ENCODE results near the gene ENTREP3.
"Not testable (repeated sequence)": the region's sequence is repeated elsewhere in the genome, so short reads cannot be mapped to it uniquely, and the experiment has no call there.

ENTREP3 gene

GRCh38 chr1:155223047-155223446 lies 32.2 kb downstream of the ENTREP3 start:
- no peak for DNase-seq (ENCODE audit: low read depth)

- DNase-seq (ENCODE audit: low read depth) = not testable (repeated sequence)
Measured at GRCh38 chr1:155220211-155220965, 34.9 kb downstream of the ENTREP3 start.

- no peak for DNase-seq (ENCODE audit: low read depth)
Measured at GRCh38 chr1:155219592-155220031, 35.7 kb downstream of the ENTREP3 start.

- no peak for DNase-seq (ENCODE audit: low read depth)
Measured at GRCh38 chr1:155218854-155219591, 36.3 kb downstream of the ENTREP3 start.

- not testable (repeated sequence) for DNase-seq (ENCODE audit: low read depth)
Measured at GRCh38 chr1:155214702-155215101, 40.6 kb downstream of the ENTREP3 start.

- DNase-seq (ENCODE audit: low read depth) = not testable (repeated sequence)
Measured at GRCh38 chr1:155212051-155212440, 43.2 kb downstream of the ENTREP3 start.

- DNase-seq (ENCODE audit: low read depth) = not testable (repeated sequence)
Measured at GRCh38 chr1:155211381-155212050, 43.8 kb downstream of the ENTREP3 start.

GRCh38 chr1:155210314-155211104 lies 44.8 kb downstream of the ENTREP3 start:
- no peak for DNase-seq (ENCODE audit: low read depth)

- no peak for DNase-seq (ENCODE audit: low read depth)
Measured at GRCh38 chr1:155209312-155209721, 46.0 kb downstream of the ENTREP3 start.

GRCh38 chr1:155208541-155209311 lies 46.6 kb downstream of the ENTREP3 start, which contains the start of gene MTX1:
Gene MTX1 (plus strand): TSS chr1:155208695. CDS start chr1:155208805, 110 bp downstream.
- DNase-seq (ENCODE audit: low read depth) = peak; percentile 87

GRCh38 chr1:155207806-155208540 lies 47.3 kb downstream of the ENTREP3 start, which contains the start of gene THBS3:
Gene THBS3 (minus strand): TSS chr1:155207897. CDS start chr1:155207876, 21 bp downstream.
- peak; percentile 37 for DNase-seq (ENCODE audit: low read depth)

- DNase-seq (ENCODE audit: low read depth) = peak; percentile 69
Measured at GRCh38 chr1:155206891-155207805, 48.1 kb downstream of the ENTREP3 start.

- no peak for DNase-seq (ENCODE audit: low read depth)
Measured at GRCh38 chr1:155205969-155206593, 49.2 kb downstream of the ENTREP3 start.

- no peak for DNase-seq (ENCODE audit: low read depth)
Measured at GRCh38 chr1:155205035-155205434, 50.2 kb downstream of the ENTREP3 start.

- no peak for DNase-seq (ENCODE audit: low read depth)
Measured at GRCh38 chr1:155202731-155203515, 52.4 kb downstream of the ENTREP3 start.

GRCh38 chr1:155202198-155202597 lies 53.1 kb downstream of the ENTREP3 start:
- DNase-seq (ENCODE audit: low read depth) = no peak

- no peak for DNase-seq (ENCODE audit: low read depth)
Measured at GRCh38 chr1:155200920-155201319, 54.4 kb downstream of the ENTREP3 start.

GRCh38 chr1:155199792-155200191 lies 55.5 kb downstream of the ENTREP3 start:
- no peak for DNase-seq (ENCODE audit: low read depth)

Measured in fibroblast of the conjunctiva (primary cell).